H1 (cell line): ENCODE data around the gene YPEL5. TPM values are rescaled to one million over a fixed set of nuclear protein-coding genes. Genes with fewer than 3 reads are reported as not detected.

Source experiments
- CTCF ChIA-PET: fragments of 300-600 bp; sonication (Branson Sonifier 250); formaldehyde crosslinking; loops from one replicate; lab custom pipeline; 2021; ENCODE audit not compliant: partially characterized antibody; lab: Charles Lee
- POLR2A ChIA-PET: fragments of 300-600 bp; sonication (Branson Sonifier 250); formaldehyde crosslinking; loops from one replicate; lab custom pipeline; 2021; ENCODE audit warnings: inconsistent platforms; ENCODE audit not compliant: partially characterized antibody; lab: Charles Lee
- DNase-seq, 2 experiments: peaks; one replicate each; pipeline versions ENCODE4 v3.0.0 to v3.0.0-alpha.2; 2010 to 2022; ENCODE audit warnings: low spot score in 2 of 2, low read depth in 1 of 2, mixed read lengths in 1 of 2
- FAIRE-seq: peaks from 2 replicates; lab custom pipeline; 2011; peaks lifted over from hg19 to GRCh38; lab: Jason Lieb, UNC
- H2AFZ ChIP-seq: 2 replicates; pipeline ENCODE4 v1.8.1; 2012; ENCODE audit warnings: low read length, inconsistent platforms
- H2AK5ac ChIP-seq: 2 replicates; pipeline ENCODE4 v1.6.1; 2013; ENCODE audit warnings: low read depth, low read length
- H2BK120ac ChIP-seq: replicated peaks from 2 replicates; pipeline ENCODE3; 2013; ENCODE audit warnings: low read depth, low read length, inconsistent platforms
- H2BK12ac ChIP-seq: 2 replicates; pipeline ENCODE4 v1.6.1; 2013; ENCODE audit warnings: low read depth, low read length
- H2BK15ac ChIP-seq: 2 replicates; pipeline ENCODE4 v1.6.1; 2013; ENCODE audit warnings: low read length
- H2BK20ac ChIP-seq: 2 replicates; pipeline ENCODE4 v1.6.1; 2013; ENCODE audit warnings: low read length
- H2BK5ac ChIP-seq: 2 replicates; pipeline ENCODE4 v1.6.1; 2013; ENCODE audit warnings: low read depth, low read length
- H3K14ac ChIP-seq: 2 replicates; pipeline ENCODE4 v1.6.1; 2013; ENCODE audit warnings: inconsistent platforms; ENCODE audit not compliant: insufficient read length
- H3K18ac ChIP-seq: 2 replicates; pipeline ENCODE4 v1.6.1; 2013; ENCODE audit warnings: low read length; ENCODE audit errors: extremely low read depth
- H3K23ac ChIP-seq: 2 replicates; pipeline ENCODE4 v1.6.1; 2013; ENCODE audit warnings: inconsistent platforms; ENCODE audit not compliant: insufficient read length
- H3K23me2 ChIP-seq: 2 replicates; pipeline ENCODE4 v1.6.1; 2013; ENCODE audit warnings: low read depth, low read length
- H3K27ac ChIP-seq: 2 replicates; pipeline ENCODE4 v1.6.1; 2011; ENCODE audit warnings: low read depth, low read length, inconsistent platforms
- H3K27me3 ChIP-seq, 4 experiments: replicated peaks in 1 of 4; 1 replicate in 1 of 4; 2 replicates in 3 of 4; pipeline versions ENCODE4 v1.6.1 to v1.8.1; 2011 to 2013; ENCODE audit warnings: low read length in 3 of 4, mild to moderate bottlenecking in 3 of 4, inconsistent platforms in 2 of 4, mixed read lengths in 2 of 4, moderate library complexity in 1 of 4; ENCODE audit not compliant: control insufficient read depth in 3 of 4, insufficient read depth in 3 of 4; ENCODE audit errors: extremely low read depth in 1 of 4
- H3K36me3 ChIP-seq, 4 experiments: 2 replicates each; pipeline versions ENCODE4 v1.6.1 to v1.8.1; 2011 to 2013; ENCODE audit warnings: mild to moderate bottlenecking in 4 of 4, low read length in 3 of 4, moderate library complexity in 2 of 4, control low read depth in 1 of 4, inconsistent platforms in 1 of 4; ENCODE audit not compliant: insufficient read depth in 4 of 4, control insufficient read depth in 2 of 4
- H3K4ac ChIP-seq: replicated peaks from 2 replicates; pipeline ENCODE3; 2013; ENCODE audit warnings: low read length, low read depth, mixed read lengths, inconsistent platforms; ENCODE audit not compliant: insufficient read length
- H3K4me1 ChIP-seq, 4 experiments: replicated peaks in 1 of 4; 1 replicate in 1 of 4; 2 replicates in 3 of 4; pipeline versions ENCODE4 v1.6.1 to v1.8.1; 2011 to 2013; ENCODE audit warnings: low read length in 3 of 4, inconsistent platforms in 2 of 4, mixed read lengths in 1 of 4; ENCODE audit not compliant: insufficient read depth in 4 of 4, control insufficient read depth in 3 of 4
- H3K4me2 ChIP-seq, 2 experiments: 2 replicates each; pipeline versions ENCODE4 v1.6.1 to v1.8.1; 2011 to 2013; ENCODE audit warnings: low read depth in 2 of 2, low read length in 2 of 2, control low read depth in 1 of 2, inconsistent platforms in 1 of 2, mild to moderate bottlenecking in 1 of 2; ENCODE audit not compliant: insufficient read depth in 1 of 2
- H3K4me3 ChIP-seq, 4 experiments: fragments of 200-600, 300-600 bp in 1 of 4; sonication (generic), shearing (Covaris generic), sonication (Bioruptor Twin) in 1 of 4; 2 replicates each; pipeline versions ENCODE4 v1.5.1 to v1.8.1; 2011 to 2016; ENCODE audit warnings: low read length in 4 of 4, low read depth in 3 of 4, control low read depth in 2 of 4, inconsistent platforms in 2 of 4, mild to moderate bottlenecking in 2 of 4, mixed read lengths in 1 of 4, moderate library complexity in 1 of 4; ENCODE audit not compliant: insufficient read depth in 2 of 4; ENCODE audit errors: extremely low read depth in 1 of 4
- H3K56ac ChIP-seq: replicated peaks from 2 replicates; pipeline ENCODE3; 2013; ENCODE audit warnings: low read depth, mild to moderate bottlenecking, mixed read lengths, low read length, inconsistent platforms; ENCODE audit not compliant: insufficient read length
- H3K79me1 ChIP-seq: 2 replicates; pipeline ENCODE4 v1.6.1; 2013; ENCODE audit warnings: low read depth, low read length, control low read depth
- H3K79me2 ChIP-seq, 2 experiments: 2 replicates each; pipeline versions ENCODE4 v1.6.1 to v1.8.1; 2012 to 2013; ENCODE audit warnings: low read length in 2 of 2, mild to moderate bottlenecking in 2 of 2, inconsistent platforms in 1 of 2; ENCODE audit not compliant: insufficient read depth in 2 of 2, control insufficient read depth in 1 of 2
- H3K9ac ChIP-seq, 4 experiments: replicated peaks in 1 of 4; 1 replicate in 1 of 4; 2 replicates in 3 of 4; pipeline versions ENCODE4 v1.6.1 to v1.8.1; 2011 to 2013; ENCODE audit warnings: low read depth in 3 of 4, low read length in 3 of 4, control low read depth in 2 of 4, mild to moderate bottlenecking in 2 of 4, moderate library complexity in 2 of 4, inconsistent platforms in 1 of 4; ENCODE audit errors: extremely low read depth in 1 of 4
- H3K9me3 ChIP-seq, 2 experiments: 2 replicates each; pipeline versions ENCODE4 v1.6.1 to v1.8.1; 2012 to 2013; ENCODE audit warnings: mild to moderate bottlenecking in 2 of 2, moderate library complexity in 2 of 2, control low read depth in 1 of 2, inconsistent platforms in 1 of 2, low read depth in 1 of 2, low read length in 1 of 2, mixed read lengths in 1 of 2; ENCODE audit not compliant: insufficient read depth in 2 of 2
- H4K20me1 ChIP-seq, 2 experiments: replicated peaks in 1 of 2; 2 replicates each; pipeline versions ENCODE3 to v1.8.1; 2011 to 2013; ENCODE audit warnings: inconsistent platforms in 2 of 2, low read length in 2 of 2, mild to moderate bottlenecking in 1 of 2; ENCODE audit not compliant: insufficient read depth in 2 of 2, control insufficient read depth in 1 of 2
- H4K5ac ChIP-seq: 2 replicates; pipeline ENCODE4 v1.6.1; 2013; ENCODE audit warnings: low read length, low read depth, mixed read lengths, inconsistent platforms; ENCODE audit not compliant: insufficient read length
- H4K8ac ChIP-seq: 2 replicates; pipeline ENCODE4 v1.8.0; 2013; ENCODE audit warnings: mild to moderate bottlenecking, moderate library complexity, low read length, inconsistent platforms; ENCODE audit not compliant: insufficient read depth; ENCODE audit errors: extremely low read depth
- H4K91ac ChIP-seq: replicated peaks from 2 replicates; pipeline ENCODE3; 2013; ENCODE audit warnings: low read length, mixed read lengths, inconsistent platforms; ENCODE audit not compliant: insufficient read length
- ATF2 ChIP-seq: IDR thresholded peaks from 2 replicates; pipeline ENCODE4 v1.6.1; 2012; ENCODE audit warnings: low read length, inconsistent platforms
- BCL11A ChIP-seq, 2 experiments: IDR thresholded peaks; one replicate each; pipeline ENCODE4 v1.6.1; 2011; ENCODE audit warnings: low read depth in 2 of 2, low read length in 2 of 2, mild to moderate bottlenecking in 2 of 2
- CEBPB ChIP-seq: IDR thresholded peaks from 2 replicates; pipeline ENCODE4 v1.6.1; 2012; ENCODE audit warnings: low read depth, low read length
- CHD2 ChIP-seq: IDR thresholded peaks from 2 replicates; pipeline ENCODE4 v1.6.1; 2012; ENCODE audit warnings: low read length, improper control_type of control experiment
- CREB1 ChIP-seq: IDR thresholded peaks from 2 replicates; pipeline ENCODE4 v1.6.1; 2012; ENCODE audit warnings: inconsistent platforms
- CTBP2 ChIP-seq: IDR thresholded peaks from 2 replicates; pipeline ENCODE4 v1.7.0; 2011; ENCODE audit warnings: borderline replicate concordance, mild to moderate bottlenecking, moderate library complexity, mixed read lengths, low read length; ENCODE audit not compliant: insufficient read depth, insufficient read length
- GTF2F1 ChIP-seq: IDR thresholded peaks from 2 replicates; pipeline ENCODE4 v1.6.1; 2012; ENCODE audit warnings: low read depth, low read length, improper control_type of control experiment, borderline replicate concordance
- JUND ChIP-seq: IDR thresholded peaks from 2 replicates; pipeline ENCODE4 v1.6.1; 2011; ENCODE audit warnings: mild to moderate bottlenecking, improper control_type of control experiment, low read length
- SIX5 ChIP-seq: IDR thresholded peaks from 2 replicates; pipeline ENCODE4 v1.6.1; 2011; ENCODE audit warnings: mild to moderate bottlenecking, low read depth, low read length
- SP2 ChIP-seq: IDR thresholded peaks from 2 replicates; pipeline ENCODE4 v1.6.1; 2012; ENCODE audit warnings: mild to moderate bottlenecking, low read length, inconsistent platforms
- TEAD4 ChIP-seq: IDR thresholded peaks from 2 replicates; pipeline ENCODE4 v1.6.1; 2012; ENCODE audit warnings: low read depth, low read length, inconsistent platforms, mixed read lengths
- YY1 ChIP-seq: IDR thresholded peaks from 2 replicates; pipeline ENCODE4 v1.6.1; 2011; ENCODE audit warnings: low read depth, mild to moderate bottlenecking, low read length
- ZNF274 ChIP-seq: IDR thresholded peaks from 2 replicates; pipeline ENCODE4 v1.7.0; 2012; ENCODE audit warnings: low read length, borderline replicate concordance; ENCODE audit errors: extremely low read depth
- WGBS, 2 experiments: shearing (Covaris generic) in 1 of 2; methylation state at CpG; one replicate each; pipeline versions ENCODE4 v1.1.6 to v1.1.7; 2013 to 2015; ENCODE audit warnings: low lambda C conversion rate in 2 of 2, mixed read lengths in 2 of 2, inconsistent platforms in 1 of 2, low coverage in 1 of 2, missing lambda C conversion rate in 1 of 2; ENCODE audit not compliant: insufficient replicate concordance in 2 of 2, insufficient coverage in 1 of 2, insufficient read length in 1 of 2; ENCODE audit errors: extremely low coverage in 1 of 2, missing lambda C conversion rate in 1 of 2; 5-methylcytosine and 5-hydroxymethylcytosine counted together
- polyA plus RNA-seq, 7 experiments: library from polyadenylated mRNA; depleted of rRNA in 3 of 7; stranded (reverse) in 5 of 7; unstranded in 2 of 7; fragments of >200 nt in 5 of 7; fragments of 200-250 nt in 2 of 7; gene quantifications; 1 replicate in 5 of 7; 2 replicates in 1 of 7; 4 replicates in 1 of 7; pipeline versions ENCODE4 v1.2.1 to v1.2.3, GENCODE V29; 2011 to 2013; ENCODE audit warnings: missing spikeins in 2 of 7, mixed read lengths in 2 of 7
- total RNA-seq: library from RNA; stranded (reverse); fragmentation: NEBNext Ultra II Directional; extraction: Animal tissue kit (Norgen Biotek cat#: 25700); gene quantifications from 2 replicates; pipeline ENCODE4 v1.2.1, GENCODE V29; 2021

Gene YPEL5
- total and polyA plus RNA-seq, 2 of the 8 experiments (the other 6 are each of a cell fraction or from before 2014, with no cell fraction given): 18.5 to 28.0 TPM

DNA sequence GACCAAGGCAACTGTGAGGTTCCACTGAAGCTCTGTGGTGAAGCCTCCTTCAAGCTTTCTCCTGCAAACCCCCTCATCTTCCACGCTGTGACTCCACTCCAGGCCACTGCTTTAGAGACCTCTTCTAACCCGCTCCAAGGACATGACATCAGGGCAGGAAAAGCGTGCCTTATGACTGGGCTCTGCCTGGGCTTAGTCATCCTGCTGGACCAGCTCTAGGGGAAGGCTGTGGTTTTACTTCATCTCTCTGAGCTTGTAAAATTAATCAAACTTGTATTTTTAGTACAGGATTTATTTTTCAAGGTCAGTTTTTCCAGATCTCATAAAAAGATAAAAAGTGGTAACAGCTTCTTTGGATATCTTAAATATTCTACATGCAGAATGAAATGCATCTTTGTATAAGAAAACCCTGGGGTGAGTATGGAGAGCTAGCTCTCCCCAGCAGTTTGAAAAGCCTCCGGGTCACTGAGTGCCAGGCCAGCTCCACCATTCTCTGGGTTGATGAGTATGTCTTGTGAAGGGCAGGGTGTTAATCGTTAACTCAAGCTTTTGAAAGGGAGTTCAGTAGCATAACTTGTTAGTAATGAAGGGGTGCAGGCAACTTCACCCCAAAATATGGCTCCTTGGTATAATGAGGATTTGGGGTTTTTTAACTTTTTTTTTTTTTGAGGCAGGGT is 33.1 kb upstream of the YPEL5 start:
- no peak overlapping the region for H4K91ac ChIP-seq
- H3K36me3 ChIP-seq: no peaks in the 10 kb centered on the region
- no peak overlapping the region for H2BK120ac ChIP-seq
- H3K18ac ChIP-seq: no peak overlapping the region
- no peaks in the 10 kb centered on the region for H4K20me1 ChIP-seq
- no peak overlapping the region for H4K8ac ChIP-seq
- no peak overlapping the region for H3K23ac ChIP-seq
- H3K27me3 ChIP-seq: no peaks in the 10 kb centered on the region
- H3K4me1 ChIP-seq: peaks cover 0 to 7% (median 2%) of the 10 kb centered on the region in 4 experiments; a peak in 2 of 7 replicates
- H3K9me3 ChIP-seq: no peaks in the 10 kb centered on the region
- no peak for FAIRE-seq
- WGBS, 2 experiments: 97% methylated on average over 5 of the region's 5 CpGs; no CpG with 5 or more reads in 1 of the 2 experiments
- H3K23me2 ChIP-seq: no peaks in the 10 kb centered on the region
- no peak overlapping the region for H2BK5ac ChIP-seq
- no peak overlapping the region for H2AFZ ChIP-seq
- H3K27ac ChIP-seq: no peak overlapping the region
- H3K9ac ChIP-seq: no peak overlapping the region
- H3K4ac ChIP-seq: no peak overlapping the region
- no peak overlapping the region for H3K4me2 ChIP-seq
- CTCF ChIA-PET: interaction anchor here (0.6 to 8.0 kb wide), 15 partner anchors 10 to 906 kb away, joined by 3 to 99 read pairs (median 4); no protein-coding TSS in a partner anchor
- no peak overlapping the region for H3K56ac ChIP-seq
- H2BK12ac ChIP-seq: no peak overlapping the region
- H3K14ac ChIP-seq: no peak overlapping the region
- H4K5ac ChIP-seq: no peak overlapping the region
- no peak for DNase-seq
- no peaks in the 10 kb centered on the region for H3K79me2 ChIP-seq
- H3K79me1 ChIP-seq: no peaks in the 10 kb centered on the region
- H2BK20ac ChIP-seq: no peak overlapping the region
- no peak overlapping the region for H2BK15ac ChIP-seq
- no peak overlapping the region for H3K4me3 ChIP-seq
- H2AK5ac ChIP-seq: no peak overlapping the region
- POLR2A ChIA-PET: no interaction called here
- TF ChIP-seq BCL11A (IDR thresholded peaks at IDR 0.05; ENCODE audit: low read depth in 2 of 2, low read length in 2 of 2) (no peak), TEAD4 (no peak), CREB1 (no peak), ATF2 (no peak), CHD2 (no peak), CTBP2 (no peak), CEBPB (no peak), GTF2F1 (no peak), YY1 (no peak), SIX5 (no peak), ZNF274 (no peak), SP2 (no peak), JUND (no peak)
